HepG2 (cell line): ENCODE measurements around the gene CUEDC2. TPM values are rescaled to one million over a fixed set of nuclear protein-coding genes. Genes with fewer than 3 reads are reported as not detected.

Experiments used
- BRD4 ChIP-seq: sonication (generic); formaldehyde crosslinking; IDR thresholded peaks from 2 replicates; pipeline ENCODE4 v1.4.0; 2020; ENCODE audit warnings: missing genetic modification reagents
- FOXP1 ChIP-seq, 2 experiments: fragments of 450-650 bp in 1 of 2; IDR thresholded peaks; 2 replicates each; pipeline ENCODE4 v1.6.1; 2017 to 2018; ENCODE audit warnings: antibody characterized with exemption in 1 of 2
- HES4 ChIP-seq: sonication (generic); formaldehyde crosslinking; IDR thresholded peaks from 2 replicates; pipeline ENCODE4 v1.9.0; 2021; ENCODE audit warnings: mild to moderate bottlenecking, missing genetic modification reagents, borderline replicate concordance
- KIAA2018 ChIP-seq: sonication (generic); formaldehyde crosslinking; IDR thresholded peaks from 2 replicates; pipeline ENCODE4 v1.5.0; 2020; ENCODE audit warnings: mild to moderate bottlenecking, missing genetic modification reagents, borderline replicate concordance
- KMT2A ChIP-seq: sonication (generic); formaldehyde crosslinking; IDR thresholded peaks from 2 replicates; pipeline ENCODE4 v1.4.0; 2020; ENCODE audit warnings: missing genetic modification reagents
- MIER3 ChIP-seq: IDR thresholded peaks from 2 replicates; pipeline ENCODE4 v1.6.1; 2016; ENCODE audit warnings: missing compliant biosample characterization, borderline replicate concordance
- POLR2AphosphoS5 ChIP-seq: IDR thresholded peaks from 2 replicates; pipeline ENCODE4 v1.6.1; 2012; ENCODE audit warnings: low read depth, low read length
- SMARCE1 ChIP-seq: fragments of 450-650 bp; IDR thresholded peaks from 2 replicates; pipeline ENCODE4 v1.6.1; 2017; ENCODE audit warnings: borderline replicate concordance
- SRSF1 ChIP-seq: fragments of 200-400 bp; formaldehyde crosslinking; optimal IDR thresholded peaks from 2 replicates; pipeline ENCODE3; 2017; ENCODE audit warnings: mild to moderate bottlenecking, low read depth, low read length, moderate library complexity
- ZC3H4 ChIP-seq: sonication (generic); formaldehyde crosslinking; IDR thresholded peaks from 2 replicates; pipeline ENCODE4 v1.4.0; 2020; ENCODE audit warnings: missing genetic modification reagents, borderline replicate concordance
- ZNF619 ChIP-seq: sonication (generic); formaldehyde crosslinking; IDR thresholded peaks from 2 replicates; pipeline ENCODE4 v1.4.0; 2020; ENCODE audit warnings: mild to moderate bottlenecking, missing genetic modification reagents
- ZNF672 ChIP-seq: sonication (generic); formaldehyde crosslinking; IDR thresholded peaks from 2 replicates; pipeline ENCODE4 v1.8.1; 2022; ENCODE audit warnings: missing genetic modification reagents
- ZNF691 ChIP-seq: sonication (generic); formaldehyde crosslinking; IDR thresholded peaks from 2 replicates; pipeline ENCODE4 v1.4.0; 2020; ENCODE audit warnings: missing genetic modification reagents, low read depth, mild to moderate bottlenecking, borderline replicate concordance
- ZSCAN9 ChIP-seq: IDR thresholded peaks from 2 replicates; pipeline ENCODE4 v1.6.1; 2016; ENCODE audit warnings: borderline replicate concordance
- polyA plus RNA-seq, 8 experiments: library from polyadenylated mRNA; depleted of rRNA in 3 of 8; stranded (reverse) in 7 of 8; unstranded in 1 of 8; fragments of >200 nt; fragmentation: Illumina TruSeq in 4 of 8; extraction: Trizol in 4 of 8; gene quantifications; 2 replicates each; pipeline versions ENCODE4 v1.2.1 to v1.2.3, GENCODE V29; 2011 to 2016; ENCODE audit warnings: low read depth in 4 of 8, missing spikeins in 1 of 8, mixed read lengths in 1 of 8; ENCODE audit not compliant: insufficient read depth in 1 of 8
- total RNA-seq, 5 experiments: library from RNA; depleted of rRNA; stranded (reverse); fragments of >200 nt; fragmentation: Illumina TruSeq; extraction: Trizol; gene quantifications; 2 replicates each; pipeline ENCODE4 v1.2.3, GENCODE V29; 2016; ENCODE audit warnings: low read depth in 1 of 5
- TF ChIP-seq, protein P1 (sequence below): sonication (generic); formaldehyde crosslinking; IDR thresholded peaks from 2 replicates; pipeline ENCODE4 v1.5.0; 2020; ENCODE audit warnings: mild to moderate bottlenecking, missing genetic modification reagents

Gene CUEDC2
- total and polyA plus RNA-seq, 2 of the 13 experiments (the other 11 are each of a cell fraction or from before 2014, with no cell fraction given), result 13.1 to 18.4 TPM

- TF ChIP-seq ZNF691 (CRISPR knock-in tag), result no peak
- TF ChIP-seq HES4 (CRISPR knock-in tag), result peak; percentile 38; the same call in 1 of the 2 replicates
- no peak; the same call in 1 of the 2 replicates for TF ChIP-seq KMT2A (CRISPR knock-in tag)
- TF ChIP-seq ZNF619 (CRISPR knock-in tag), result 0 out of 2 replicates have a peak, but pooled peaks have one; percentile 36
- no peak for TF ChIP-seq KIAA2018
- no peak for TF ChIP-seq FOXP1 (IDR thresholded peaks at IDR 0.05)
- TF ChIP-seq FOXP1 (CRISPR knock-in tag; IDR thresholded peaks at IDR 0.05), result no peak
- TF ChIP-seq ZSCAN9 (CRISPR knock-in tag), result no peak
- TF ChIP-seq ZNF672, result no peak
- TF ChIP-seq POLR2AphosphoS5, result peak; percentile 59
- no peak for TF ChIP-seq ZC3H4 (CRISPR knock-in tag)
- TF ChIP-seq BRD4, result no peak
- TF ChIP-seq, protein P1, sequence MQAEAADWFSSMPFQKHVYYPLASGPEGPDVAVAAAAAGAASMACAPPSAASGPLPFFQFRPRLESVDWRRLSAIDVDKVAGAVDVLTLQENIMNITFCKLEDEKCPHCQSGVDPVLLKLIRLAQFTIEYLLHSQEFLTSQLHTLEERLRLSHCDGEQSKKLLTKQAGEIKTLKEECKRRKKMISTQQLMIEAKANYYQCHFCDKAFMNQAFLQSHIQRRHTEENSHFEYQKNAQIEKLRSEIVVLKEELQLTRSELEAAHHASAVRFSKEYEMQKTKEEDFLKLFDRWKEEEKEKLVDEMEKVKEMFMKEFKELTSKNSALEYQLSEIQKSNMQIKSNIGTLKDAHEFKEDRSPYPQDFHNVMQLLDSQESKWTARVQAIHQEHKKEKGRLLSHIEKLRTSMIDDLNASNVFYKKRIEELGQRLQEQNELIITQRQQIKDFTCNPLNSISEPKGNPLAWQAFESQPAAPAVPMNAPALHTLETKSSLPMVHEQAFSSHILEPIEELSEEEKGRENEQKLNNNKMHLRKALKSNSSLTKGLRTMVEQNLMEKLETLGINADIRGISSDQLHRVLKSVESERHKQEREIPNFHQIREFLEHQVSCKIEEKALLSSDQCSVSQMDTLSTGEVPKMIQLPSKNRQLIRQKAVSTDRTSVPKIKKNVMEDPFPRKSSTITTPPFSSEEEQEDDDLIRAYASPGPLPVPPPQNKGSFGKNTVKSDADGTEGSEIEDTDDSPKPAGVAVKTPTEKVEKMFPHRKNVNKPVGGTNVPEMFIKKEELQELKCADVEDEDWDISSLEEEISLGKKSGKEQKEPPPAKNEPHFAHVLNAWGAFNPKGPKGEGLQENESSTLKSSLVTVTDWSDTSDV (CRISPR knock-in tag), result no peak
- TF ChIP-seq SMARCE1, result no peak
- no peak for TF ChIP-seq SRSF1
- TF ChIP-seq MIER3 (CRISPR knock-in tag), result no peak
Observed at GRCh38 chr10:102461187-102462054, 29.0 kb upstream of the CUEDC2 start (continued).
